PFSK-1 (cell line): ENCODE results near the gene TTLL11.

ENCODE experiments used
- POLR2AphosphoS5 ChIP-seq: IDR thresholded peaks from 2 replicates; pipeline ENCODE4 v1.6.1; 2012; ENCODE audit warnings: low read depth, mild to moderate bottlenecking, control low read depth, low read length, moderate library complexity
- TF ChIP-seq, protein P1 (sequence below), 2 experiments: IDR thresholded peaks; 2 replicates each; pipeline versions ENCODE4 v1.6.1 to v1.8.0; 2011 to 2012; ENCODE audit warnings: low read depth in 2 of 2, low read length in 2 of 2, control low read depth in 1 of 2, inconsistent platforms in 1 of 2, mild to moderate bottlenecking in 1 of 2, moderate library complexity in 1 of 2; ENCODE audit not compliant: insufficient read depth in 1 of 2

DNA sequence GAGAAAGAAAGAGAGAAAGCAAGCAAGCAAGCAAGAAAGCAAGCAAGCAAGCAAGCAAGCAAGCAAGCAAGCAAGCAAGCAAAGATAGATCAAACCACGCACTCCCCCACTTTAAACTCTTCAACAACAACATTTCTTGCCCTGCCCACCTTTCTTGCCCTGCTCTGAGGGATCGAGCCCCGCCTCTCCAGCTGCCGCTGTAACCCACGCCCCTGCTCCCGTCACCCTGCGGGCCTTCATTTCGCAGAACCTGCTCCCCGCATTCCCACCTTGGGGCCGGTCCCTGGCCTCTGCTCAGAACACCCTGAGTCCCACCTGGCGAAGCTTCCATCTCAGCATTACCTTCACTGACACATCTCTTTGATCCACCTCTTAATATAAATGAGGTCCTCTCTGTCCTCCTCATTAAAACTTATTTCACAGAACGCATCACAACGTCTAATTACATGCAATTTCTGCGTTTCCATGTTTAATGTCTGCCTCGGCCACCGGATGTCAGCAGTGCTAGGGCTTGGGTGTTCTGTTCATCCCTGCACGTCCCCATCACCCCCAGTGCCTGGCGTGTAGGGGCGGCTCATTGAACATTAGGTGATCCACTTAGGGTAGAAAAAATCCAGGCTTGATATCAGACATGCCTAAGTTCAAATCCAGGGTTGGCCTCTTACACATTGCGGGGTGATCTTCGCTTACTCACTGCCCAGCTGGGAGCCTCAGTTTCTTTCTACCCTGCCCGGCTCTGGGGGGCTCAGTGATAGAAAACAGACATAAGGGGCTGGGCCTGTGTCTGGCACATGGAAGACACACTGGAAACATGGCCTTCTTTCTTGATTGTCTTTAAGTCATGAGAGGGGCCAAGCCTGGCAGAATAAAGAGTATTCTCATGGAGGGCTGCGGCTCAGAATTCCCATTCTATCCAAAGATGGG lies 254.1 kb downstream of the TTLL11 start:
- TF ChIP-seq, protein P1, sequence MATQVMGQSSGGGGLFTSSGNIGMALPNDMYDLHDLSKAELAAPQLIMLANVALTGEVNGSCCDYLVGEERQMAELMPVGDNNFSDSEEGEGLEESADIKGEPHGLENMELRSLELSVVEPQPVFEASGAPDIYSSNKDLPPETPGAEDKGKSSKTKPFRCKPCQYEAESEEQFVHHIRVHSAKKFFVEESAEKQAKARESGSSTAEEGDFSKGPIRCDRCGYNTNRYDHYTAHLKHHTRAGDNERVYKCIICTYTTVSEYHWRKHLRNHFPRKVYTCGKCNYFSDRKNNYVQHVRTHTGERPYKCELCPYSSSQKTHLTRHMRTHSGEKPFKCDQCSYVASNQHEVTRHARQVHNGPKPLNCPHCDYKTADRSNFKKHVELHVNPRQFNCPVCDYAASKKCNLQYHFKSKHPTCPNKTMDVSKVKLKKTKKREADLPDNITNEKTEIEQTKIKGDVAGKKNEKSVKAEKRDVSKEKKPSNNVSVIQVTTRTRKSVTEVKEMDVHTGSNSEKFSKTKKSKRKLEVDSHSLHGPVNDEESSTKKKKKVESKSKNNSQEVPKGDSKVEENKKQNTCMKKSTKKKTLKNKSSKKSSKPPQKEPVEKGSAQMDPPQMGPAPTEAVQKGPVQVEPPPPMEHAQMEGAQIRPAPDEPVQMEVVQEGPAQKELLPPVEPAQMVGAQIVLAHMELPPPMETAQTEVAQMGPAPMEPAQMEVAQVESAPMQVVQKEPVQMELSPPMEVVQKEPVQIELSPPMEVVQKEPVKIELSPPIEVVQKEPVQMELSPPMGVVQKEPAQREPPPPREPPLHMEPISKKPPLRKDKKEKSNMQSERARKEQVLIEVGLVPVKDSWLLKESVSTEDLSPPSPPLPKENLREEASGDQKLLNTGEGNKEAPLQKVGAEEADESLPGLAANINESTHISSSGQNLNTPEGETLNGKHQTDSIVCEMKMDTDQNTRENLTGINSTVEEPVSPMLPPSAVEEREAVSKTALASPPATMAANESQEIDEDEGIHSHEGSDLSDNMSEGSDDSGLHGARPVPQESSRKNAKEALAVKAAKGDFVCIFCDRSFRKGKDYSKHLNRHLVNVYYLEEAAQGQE (IDR thresholded peaks at IDR 0.05; ENCODE audit: insufficient read depth in 1 of 2, low read depth in 2 of 2, low read length in 2 of 2) = no peak
- no peak for TF ChIP-seq POLR2AphosphoS5
